Stimulated activated CD8-positive, alpha-beta memory T cell treated with anti-CD3 and anti-CD28 coated beads, Interleukin-4, amount 100 ng/mL, for 4 hours (primary cell): ENCODE results near the gene MAK.
"Not testable (repeated sequence)": the region's sequence is repeated elsewhere in the genome, so short reads cannot be mapped to it uniquely, and the experiment has no call there.

ENCODE experiments used
- DNase-seq, 2 donors: peaks; one replicate each; pipeline ENCODE4 v3.0.0-alpha.2; 2020; ENCODE audit warnings: low read depth in 2 of 2, low spot score in 1 of 2

The MAK gene

DNA sequence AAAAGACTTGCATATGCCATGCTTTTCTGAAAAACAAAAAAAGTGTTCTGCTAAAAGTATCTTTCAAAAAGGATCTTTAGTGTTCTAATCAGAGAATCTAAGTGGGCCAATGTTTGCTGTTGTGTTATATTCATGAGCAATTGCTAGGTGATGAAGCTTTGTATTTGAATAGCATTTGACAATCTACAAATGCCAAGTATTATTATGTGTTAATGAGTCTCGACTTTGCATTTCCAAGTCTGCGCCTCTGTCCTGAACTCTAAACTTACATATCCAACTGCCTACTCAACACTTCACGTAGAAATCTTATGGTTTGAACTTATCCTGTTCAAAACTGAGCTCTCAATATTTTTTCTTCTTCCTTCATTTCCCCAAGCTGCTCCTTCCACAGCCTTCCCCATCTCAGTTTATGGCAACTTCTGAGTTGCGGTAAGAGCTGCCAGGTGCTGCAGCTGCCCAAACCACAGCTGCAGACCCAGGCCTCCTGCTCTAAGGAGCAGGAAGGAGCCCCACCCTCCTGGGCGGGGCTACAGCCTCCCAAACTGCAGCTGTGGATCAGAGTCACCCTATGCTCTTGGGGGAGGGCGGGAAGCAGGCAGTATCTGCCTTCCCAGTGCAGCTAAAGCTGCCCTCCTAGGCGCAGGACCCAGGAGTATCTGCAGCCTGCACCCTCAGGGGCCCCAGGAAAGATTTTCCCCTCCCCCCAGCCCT lies 16.7 kb upstream of the MAK start:
- no peak for DNase-seq

DNA sequence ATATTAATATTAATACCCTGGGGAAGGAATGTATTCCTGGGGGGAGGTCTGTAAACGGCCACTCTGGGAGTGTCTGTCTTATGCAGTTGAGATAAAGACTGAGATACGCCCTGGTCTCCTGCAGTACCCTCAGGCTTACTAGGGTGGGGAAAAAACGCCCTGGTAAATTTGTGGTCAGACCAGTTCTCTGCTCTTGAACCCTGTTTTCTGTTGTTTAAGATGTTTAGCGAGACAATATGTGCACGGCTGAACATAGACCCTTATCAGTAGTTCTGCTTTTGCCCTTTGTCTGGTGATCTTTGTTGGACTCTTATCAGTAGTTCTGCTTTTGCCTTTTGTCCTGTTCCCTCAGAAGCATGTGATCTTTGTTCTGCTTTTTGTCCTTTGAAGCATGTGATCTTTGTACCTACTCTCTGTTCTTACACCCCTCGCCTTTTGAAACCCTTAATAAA lies 15.5 kb upstream of the MAK start:
- not testable (repeated sequence) for DNase-seq

GRCh38 chr6:10852361-10852960 lies 14.1 kb upstream of the MAK start:
- DNase-seq, result no peak

- DNase-seq, result no peak
Observed at GRCh38 chr6:10850728-10851127, 12.4 kb upstream of the MAK start.

DNA sequence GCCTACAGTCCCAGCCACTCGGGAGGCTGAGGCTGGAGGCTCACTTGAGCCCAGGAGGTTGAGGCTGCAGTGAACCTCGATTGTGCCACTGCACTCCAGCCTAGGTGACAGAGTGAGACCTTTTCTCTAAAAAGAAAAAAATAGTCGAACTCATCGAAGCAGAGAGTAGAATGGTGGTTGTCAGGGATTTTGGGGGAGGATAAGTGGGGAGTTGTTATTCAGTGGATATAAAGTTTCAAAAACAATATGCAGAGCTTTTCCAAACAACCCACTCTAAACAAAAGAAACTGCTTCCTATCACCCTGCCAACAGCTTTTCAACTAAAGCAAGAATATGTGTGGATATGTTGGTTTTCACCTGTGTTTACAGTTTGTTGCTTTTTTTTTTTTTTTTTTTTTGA lies 11.6 kb upstream of the MAK start:
- no peak for DNase-seq

DNA sequence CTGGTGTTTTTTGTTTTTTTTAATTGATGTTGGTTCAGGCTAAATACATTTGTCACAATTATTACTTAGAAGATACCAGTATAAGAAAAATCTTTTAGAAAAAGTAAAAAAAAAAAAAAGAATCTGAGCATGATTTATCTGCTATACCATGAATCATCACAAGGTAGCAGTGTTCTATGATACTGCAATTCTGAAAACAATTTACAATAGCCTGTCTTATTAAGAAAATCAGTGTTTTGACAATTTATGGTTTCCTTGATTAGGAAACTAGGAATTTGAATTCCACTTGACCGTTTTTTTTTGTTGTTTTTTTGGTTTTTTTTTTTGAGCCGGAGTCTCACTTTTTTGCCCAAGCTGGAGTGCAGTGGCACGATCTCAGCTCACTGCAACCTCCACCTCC lies 9.3 kb upstream of the MAK start:
- DNase-seq, result no peak

- no peak for DNase-seq
Observed at GRCh38 chr6:10843554-10843953, 5.2 kb upstream of the MAK start.

GRCh38 chr6:10838794-10839333 lies 525 bp upstream of the MAK start:
- DNase-seq, result no peak

DNA sequence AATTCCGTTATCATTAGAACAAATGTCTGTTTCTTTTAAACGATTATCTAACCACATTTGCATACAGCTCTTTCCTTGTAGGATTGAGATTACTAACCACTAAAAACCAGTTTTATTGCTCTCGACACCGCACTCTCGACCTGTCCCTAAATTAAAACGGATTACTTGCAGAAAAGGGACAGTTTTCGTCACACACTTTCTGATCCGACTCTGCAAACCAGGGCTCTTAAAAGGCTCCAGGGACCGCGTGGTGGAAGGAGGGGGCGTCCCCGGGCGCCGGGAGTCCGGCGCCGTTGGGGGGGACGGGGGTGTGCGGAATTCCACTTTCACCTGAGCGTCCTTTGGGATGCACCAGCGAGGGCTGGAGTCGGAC lies 731 bp downstream of the MAK start:
- no peak for DNase-seq

DNA sequence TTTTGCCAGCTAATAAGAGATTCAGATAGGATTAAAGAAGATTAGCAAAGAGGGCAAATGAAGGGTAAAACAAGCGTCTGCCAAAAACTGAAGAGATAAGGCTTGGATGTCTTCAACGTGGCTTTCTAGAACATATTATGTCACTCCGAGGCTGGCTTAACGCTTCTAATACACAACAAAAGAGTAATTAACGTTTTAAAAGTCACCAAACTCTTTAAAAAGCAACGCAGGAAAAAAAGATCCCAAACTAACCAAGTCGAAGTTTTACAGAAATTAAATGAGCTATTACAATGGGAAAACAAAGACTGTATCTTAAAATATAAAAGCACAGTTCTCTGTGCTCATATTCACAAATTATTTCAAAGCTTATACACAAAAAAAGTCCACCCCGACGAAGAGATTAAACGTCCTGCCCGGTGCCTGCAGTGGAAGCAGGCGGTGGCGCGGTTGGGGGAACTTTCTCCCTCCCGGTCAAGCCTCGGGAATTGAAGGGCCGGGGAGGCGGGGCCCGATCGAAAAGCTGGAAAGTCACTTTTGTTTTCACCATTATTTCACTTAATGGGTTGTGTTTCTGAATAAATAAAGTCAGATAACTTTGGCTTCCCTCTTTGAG lies 1.2 kb downstream of the MAK start:
- no peak for DNase-seq

GRCh38 chr6:10834823-10835222 lies 3.5 kb downstream of the MAK start:
- no peak for DNase-seq

- no peak for DNase-seq
Observed at GRCh38 chr6:10831609-10832008, 6.7 kb downstream of the MAK start.

DNA sequence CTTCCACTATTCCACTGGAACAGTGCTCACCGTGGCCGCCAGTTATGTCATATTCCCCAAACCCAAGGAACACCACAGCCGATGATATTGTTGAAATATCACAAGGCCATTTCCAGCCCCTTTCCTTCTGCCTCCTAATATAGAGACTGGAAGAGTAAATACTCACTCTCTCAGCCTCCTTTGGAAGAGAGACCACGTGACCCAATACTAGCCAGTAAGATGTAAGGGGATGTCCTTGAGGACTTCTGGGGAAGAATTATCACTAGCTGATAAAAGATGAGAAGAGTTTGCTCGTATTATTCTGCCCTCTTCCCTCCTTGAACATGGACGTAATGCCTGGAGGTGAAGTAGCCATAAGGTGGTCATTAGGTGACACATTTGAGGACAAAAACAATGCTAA lies 13.5 kb downstream of the MAK start:
- no peak for DNase-seq

- DNase-seq, result no peak
Observed at GRCh38 chr6:10824297-10824696, 14.0 kb downstream of the MAK start.

DNA sequence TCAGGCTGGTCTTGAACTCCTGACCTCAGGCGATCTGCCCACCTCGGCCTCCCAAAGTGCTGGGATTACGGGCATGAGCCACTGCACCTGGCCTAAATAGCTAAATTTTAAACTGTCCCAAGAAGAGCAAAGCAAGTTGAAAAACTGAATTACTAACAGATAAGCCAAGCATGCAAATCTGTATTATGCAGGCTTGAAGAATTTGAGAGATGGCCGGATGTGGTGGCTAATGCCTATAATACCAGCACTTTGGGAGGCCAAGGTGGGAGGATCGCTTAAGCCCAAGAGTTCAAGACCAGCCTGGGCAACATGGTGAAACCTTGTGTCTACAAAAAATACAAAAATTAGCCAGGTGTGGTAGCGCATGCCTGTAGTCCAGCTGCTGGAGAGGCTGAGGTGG lies 24.2 kb downstream of the MAK start:
- DNase-seq, result not testable (repeated sequence)

- DNase-seq, result no peak
Observed at GRCh38 chr6:10809098-10809497, 29.2 kb downstream of the MAK start.

DNA sequence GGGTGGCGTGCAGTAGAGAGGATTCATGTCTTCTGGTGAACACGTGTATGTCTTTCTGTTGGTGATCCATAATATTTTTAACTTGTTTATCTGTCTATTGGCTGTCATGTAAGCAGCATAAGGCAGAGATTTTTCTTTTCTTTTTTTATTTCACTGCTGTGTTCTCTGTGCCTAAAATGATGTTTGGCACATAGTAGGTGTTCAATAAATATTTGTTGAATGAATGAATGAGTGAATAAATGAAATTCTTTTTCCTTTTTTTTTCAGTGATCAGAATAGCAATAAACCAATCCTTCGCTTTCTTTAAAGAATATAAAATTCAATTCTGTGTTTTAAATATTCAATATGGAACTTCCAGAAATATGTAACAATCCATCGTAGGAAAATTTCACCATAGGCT lies 30.0 kb downstream of the MAK start:
- no peak for DNase-seq

DNA sequence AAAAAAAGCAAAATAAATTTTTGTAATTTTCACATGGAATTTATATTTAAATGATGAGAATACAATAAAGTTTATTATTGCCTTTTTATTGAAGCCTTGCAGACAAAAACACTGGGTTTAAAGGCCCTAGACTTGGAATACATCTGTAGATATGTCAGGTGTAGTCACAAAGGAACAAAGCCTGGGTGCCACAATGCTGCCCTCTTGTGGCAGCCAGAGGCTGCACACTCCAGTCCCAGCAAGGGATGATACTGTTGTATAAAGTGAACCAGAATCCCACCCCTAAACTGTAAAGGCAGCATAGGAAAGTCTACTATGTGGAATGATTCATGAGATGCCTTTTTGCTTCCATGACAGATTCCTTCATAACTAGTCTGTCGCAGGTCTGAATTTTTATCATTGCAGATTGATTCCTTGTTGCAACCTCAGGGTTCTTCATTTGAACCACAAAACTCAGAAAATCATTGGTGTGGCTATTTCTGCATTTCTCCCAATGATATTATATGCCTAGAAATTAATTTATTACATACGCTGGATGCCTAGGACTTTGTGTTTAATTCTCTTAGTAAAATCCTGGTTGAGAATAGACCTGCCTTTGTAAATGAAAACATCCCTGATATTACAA lies 37.0 kb downstream of the MAK start:
- peak; percentile 5 to 10 for DNase-seq

DNA sequence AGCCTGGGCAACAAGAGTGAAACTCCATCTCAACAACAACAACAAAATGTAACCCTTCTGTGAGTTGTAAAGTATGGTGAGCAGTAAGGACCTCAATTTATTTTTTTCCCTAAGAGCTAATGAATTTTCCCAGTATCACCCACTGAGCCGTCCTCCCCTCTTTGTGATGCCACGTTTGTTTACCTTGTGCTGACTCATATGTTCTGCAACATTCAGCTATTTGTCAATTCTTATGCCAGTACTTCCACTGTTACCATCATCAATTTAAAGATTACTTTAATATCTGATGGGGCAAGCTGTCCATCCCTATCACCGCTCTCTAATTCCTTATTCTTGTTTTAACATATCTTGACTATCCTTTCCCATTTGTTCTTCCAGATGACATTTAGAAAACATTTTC lies 37.5 kb downstream of the MAK start:
- no peak for DNase-seq

- no peak for DNase-seq
Observed at GRCh38 chr6:10794239-10794638, 44.1 kb downstream of the MAK start.

GRCh38 chr6:10793695-10794094 lies 44.6 kb downstream of the MAK start:
- no peak for DNase-seq

GRCh38 chr6:10793035-10793434 lies 45.3 kb downstream of the MAK start:
- DNase-seq, result no peak
